IMR-90 (cell line): ENCODE data around the gene B4GALT1. TPM values are rescaled to one million over a fixed set of nuclear protein-coding genes. Genes with fewer than 3 reads are reported as not detected.

Experiments used
- ATAC-seq: fragments of 200-7000 bp; cut with Tn5 transposase; 2 replicates; pipeline ENCODE4 v1.9.1; 2020; ENCODE audit warnings: low read depth, mild to moderate bottlenecking, moderate library complexity
- BruUV-seq: library from RNA; stranded (reverse); fragments of 400-500 nt; replicated peaks from 2 replicates; lab custom pipeline; 2021; lab: Mats Ljungman, UMichigan
- CTCF ChIA-PET: fragments of 300-600 bp; formaldehyde crosslinking; extraction: SDS; loops from one replicate; lab custom pipeline; 2021; ENCODE audit warnings: antibody characterized with exemption; lab: Yijun Ruan, JAX
- POLR2A ChIA-PET: fragments of 300-600 bp; sonication (Branson Sonifier 250); formaldehyde crosslinking; loops from one replicate; lab custom pipeline; 2022; ENCODE audit warnings: antibody characterized with exemption; ENCODE audit not compliant: unreplicated experiment; lab: Charles Lee
- DNase-seq: peaks from one replicate; pipeline ENCODE4 v3.0.0; 2013
- H2AFZ ChIP-seq: replicated peaks from 2 replicates; pipeline ENCODE3; 2013; ENCODE audit warnings: low read length, mild to moderate bottlenecking; ENCODE audit not compliant: poor library complexity
- H2AK5ac ChIP-seq: 2 replicates; pipeline ENCODE4 v1.6.1; 2013; ENCODE audit warnings: low read depth, low read length, inconsistent platforms
- H2AK9ac ChIP-seq: replicated peaks from 2 replicates; pipeline ENCODE3; 2013; ENCODE audit warnings: mild to moderate bottlenecking, low read depth, low read length, moderate library complexity; ENCODE audit not compliant: poor library complexity
- H2BK120ac ChIP-seq: 2 replicates; pipeline ENCODE4 v1.6.1; 2013; ENCODE audit warnings: low read depth, low read length, inconsistent platforms
- H2BK15ac ChIP-seq: 3 replicates; pipeline ENCODE4 v1.6.1; 2013; ENCODE audit warnings: low read depth, low read length, inconsistent platforms
- H2BK20ac ChIP-seq: 2 replicates; pipeline ENCODE4 v1.6.1; 2013; ENCODE audit warnings: low read depth, mild to moderate bottlenecking, inconsistent platforms, low read length, moderate library complexity
- H2BK5ac ChIP-seq: 2 replicates; pipeline ENCODE4 v1.6.1; 2013; ENCODE audit warnings: mild to moderate bottlenecking, low read depth, low read length, inconsistent platforms; ENCODE audit not compliant: poor library complexity, severe bottlenecking
- H3K14ac ChIP-seq: replicated peaks from 2 replicates; pipeline ENCODE4 v1.6.1; 2013; ENCODE audit warnings: low read depth, low read length, inconsistent platforms
- H3K18ac ChIP-seq: 2 replicates; pipeline ENCODE4 v1.6.1; 2013; ENCODE audit warnings: low read depth, low read length, control low read depth
- H3K23ac ChIP-seq: 2 replicates; pipeline ENCODE4 v1.6.1; 2013; ENCODE audit warnings: low read depth, low read length, inconsistent platforms
- H3K27ac ChIP-seq: 2 replicates; pipeline ENCODE4 v1.5.1; 2013; ENCODE audit warnings: mild to moderate bottlenecking, control low read depth, low read length; ENCODE audit not compliant: insufficient read depth
- H3K27me3 ChIP-seq: 2 replicates; pipeline ENCODE4 v1.6.1; 2013; ENCODE audit warnings: low read length; ENCODE audit not compliant: control insufficient read depth, insufficient read depth
- H3K36me3 ChIP-seq: 2 replicates; pipeline ENCODE4 v1.6.1; 2013; ENCODE audit warnings: low read length, mixed read lengths; ENCODE audit not compliant: control insufficient read depth, insufficient read depth
- H3K4ac ChIP-seq: 2 replicates; pipeline ENCODE4 v1.6.1; 2013; ENCODE audit warnings: low read depth, low read length, inconsistent platforms
- H3K4me1 ChIP-seq: 2 replicates; pipeline ENCODE4 v1.6.1; 2013; ENCODE audit warnings: low read length, mixed read lengths; ENCODE audit not compliant: control insufficient read depth, insufficient read depth
- H3K4me2 ChIP-seq: 2 replicates; pipeline ENCODE4 v1.6.1; 2013; ENCODE audit warnings: low read depth, mild to moderate bottlenecking, control low read depth, low read length, moderate library complexity
- H3K4me3 ChIP-seq: 2 replicates; pipeline ENCODE4 v1.5.1; 2013; ENCODE audit warnings: low read depth, mild to moderate bottlenecking, control low read depth, low read length, moderate library complexity; ENCODE audit not compliant: insufficient read depth
- H3K56ac ChIP-seq: 2 replicates; pipeline ENCODE4 v1.6.1; 2013; ENCODE audit warnings: low read length, inconsistent platforms; ENCODE audit not compliant: insufficient read depth; ENCODE audit errors: extremely low read depth
- H3K79me1 ChIP-seq, 2 experiments: 2 replicates each; pipeline ENCODE4 v1.6.1; 2013; ENCODE audit warnings: low read length in 2 of 2, inconsistent platforms in 1 of 2, low read depth in 1 of 2
- H3K9ac ChIP-seq: 2 replicates; pipeline ENCODE4 v1.6.1; 2013; ENCODE audit warnings: low read depth, low read length, control low read depth
- H3K9me1 ChIP-seq: 2 replicates; pipeline ENCODE4 v1.6.1; 2013; ENCODE audit warnings: low read length, inconsistent platforms; ENCODE audit not compliant: insufficient read depth
- H3K9me3 ChIP-seq: 2 replicates; pipeline ENCODE4 v1.6.1; 2013; ENCODE audit warnings: low read length; ENCODE audit not compliant: control insufficient read depth, insufficient read depth
- H4K20me1 ChIP-seq: 2 replicates; pipeline ENCODE4 v1.6.1; 2013; ENCODE audit warnings: low read length, inconsistent platforms; ENCODE audit not compliant: insufficient read depth
- H4K5ac ChIP-seq: 2 replicates; pipeline ENCODE4 v1.6.1; 2013; ENCODE audit warnings: mild to moderate bottlenecking, low read depth, low read length, control low read depth
- H4K8ac ChIP-seq, 2 experiments: 2 replicates each; pipeline ENCODE4 v1.6.1; 2013; ENCODE audit warnings: low read depth in 2 of 2, low read length in 2 of 2, control low read depth in 1 of 2, inconsistent platforms in 1 of 2
- H4K91ac ChIP-seq: 2 replicates; pipeline ENCODE4 v1.6.1; 2013; ENCODE audit warnings: low read depth, low read length, inconsistent platforms; ENCODE audit not compliant: insufficient read depth
- CEBPB ChIP-seq: IDR thresholded peaks from 2 replicates; pipeline ENCODE4 v1.6.1; 2012; ENCODE audit warnings: low read depth, low read length, improper control_type of control experiment
- CHD1 ChIP-seq: IDR thresholded peaks from 2 replicates; pipeline ENCODE4 v1.6.1; 2012; ENCODE audit warnings: low read depth, low read length, improper control_type of control experiment
- MAFK ChIP-seq: IDR thresholded peaks from 2 replicates; pipeline ENCODE4 v1.6.1; 2012; ENCODE audit warnings: low read depth, low read length, improper control_type of control experiment
- NFE2L2 ChIP-seq: fragments of 150-350 bp; IDR thresholded peaks from 2 replicates; pipeline ENCODE4 v1.6.1; 2016; ENCODE audit warnings: low read depth, mild to moderate bottlenecking, low read length
- POLR2A ChIP-seq: IDR thresholded peaks from 2 replicates; pipeline ENCODE4 v1.6.1; 2012; ENCODE audit warnings: mild to moderate bottlenecking, low read depth, low read length
- RFX5 ChIP-seq: IDR thresholded peaks from 2 replicates; pipeline ENCODE4 v1.8.0; 2012; ENCODE audit warnings: low read depth, mild to moderate bottlenecking, low read length, moderate library complexity
- SMC3 ChIP-seq: fragments of 150-350 bp; IDR thresholded peaks from 2 replicates; pipeline ENCODE4 v1.6.1; 2016; ENCODE audit warnings: low read depth, mild to moderate bottlenecking, antibody characterized with exemption, low read length, moderate library complexity
- USF2 ChIP-seq: fragments of 150-350 bp; IDR thresholded peaks from 2 replicates; pipeline ENCODE4 v1.6.1; 2017; ENCODE audit warnings: mild to moderate bottlenecking, antibody characterized with exemption, low read length, low read depth
- WGBS, 2 experiments: methylation state at CpG; one replicate each; pipeline versions ENCODE4 v1.1.5 to v1.1.7; 2013; ENCODE audit warnings: missing lambda C conversion rate in 2 of 2; ENCODE audit not compliant: insufficient read length in 1 of 2; ENCODE audit errors: extremely low coverage in 2 of 2; 5-methylcytosine and 5-hydroxymethylcytosine counted together
- dilution Hi-C: fragments of 300-500 bp; cut with HindIII; formaldehyde crosslinking; loops from one replicate; pipeline ENCODE4 v1.14.3; 2018; ENCODE audit warnings: low sequenced_read_pairs; ENCODE audit not compliant: unreplicated experiment
- in situ Hi-C: fragments of 300-500 bp; cut with MboI; formaldehyde crosslinking; loops from 3 replicates; pipeline ENCODE4 v1.14.3; 2019; ENCODE audit warnings: low sequenced_read_pairs, inconsistent platforms, mixed read lengths
- intact Hi-C: fragments of 100-400 bp; cut with micrococcal nuclease; formaldehyde crosslinking; loops from 2 replicates; pipeline ENCODE4 v1.10.0; 2022
- polyA plus RNA-seq, 3 experiments: library from polyadenylated mRNA; depleted of rRNA; stranded (reverse); fragments of >200 nt; gene quantifications; 2 replicates each; pipeline ENCODE4 v1.2.3, GENCODE V29; 2012; ENCODE audit warnings: low replicate concordance in 1 of 3
- total RNA-seq: library from RNA; depleted of rRNA; stranded (reverse); fragments of >200 nt; gene quantifications from 2 replicates; pipeline ENCODE4 v1.2.3, GENCODE V29; 2012
- TF ChIP-seq, protein P1 (sequence below): fragments of 150-350 bp; IDR thresholded peaks from 2 replicates; pipeline ENCODE4 v1.6.1; 2016; ENCODE audit warnings: low read depth, mild to moderate bottlenecking, low read length, moderate library complexity, borderline replicate concordance
- TF ChIP-seq, protein P2 (sequence below): conservative IDR thresholded peaks from 2 replicates; pipeline ENCODE4 v1.5.1; 2012; ENCODE audit warnings: mild to moderate bottlenecking, low read depth, low read length, improper control_type of control experiment

The B4GALT1 gene
- total and polyA plus RNA-seq, 2 of the 4 experiments (the other 2 are of a cell fraction): 8.8 to 37.8 TPM

GRCh38 chr9:33147416-33148169, 19.5 kb downstream of the B4GALT1 start:
- Histone ChIP-seq H3K27me3 (no peaks in the 10 kb centered on the region), H3K4ac (no peak overlapping the region), H3K79me1 (peaks cover 23 to 79% of the 10 kb centered on the region in 2 experiments), H3K4me2 (no peak overlapping the region), H3K4me1 (peaks cover 11% of the 10 kb centered on the region), H3K23ac (no peak overlapping the region), H3K4me3 (no peak overlapping the region), H2AK9ac (no peak overlapping the region), H3K9me3 (no peaks in the 10 kb centered on the region), H3K56ac (no peak overlapping the region), H4K5ac (no peak overlapping the region), H3K27ac (no peak overlapping the region), H3K9me1 (peaks cover 24% of the 10 kb centered on the region), H2AK5ac (no peak overlapping the region), H3K36me3 (no peaks in the 10 kb centered on the region), H2BK120ac (no peak overlapping the region), H2BK5ac (no peak overlapping the region), H2BK15ac (no peak overlapping the region), H4K8ac (no peak overlapping the region), H3K14ac (no peak overlapping the region), H4K20me1 (peaks cover 47% of the 10 kb centered on the region), H3K9ac (no peak overlapping the region), H4K91ac (no peak overlapping the region), H2BK20ac (no peak overlapping the region), H3K18ac (no peak overlapping the region), H2AFZ (no peak overlapping the region)
- BruUV-seq: no TSS peak
- DNase-seq: no peak
- 61% methylated on average over 3 of the region's 7 CpGs; no CpG with 5 or more reads in 1 of the 2 experiments for WGBS, 2 experiments
- in situ Hi-C loops: no loop called here
- intact Hi-C loops: no loop called here
- ChIA-PET POLR2A (no interaction called here), CTCF (no interaction called here)
- no peak for ATAC-seq
- TF ChIP-seq SMC3: no peak
- no peak for TF ChIP-seq RFX5
- no peak for TF ChIP-seq POLR2A
- TF ChIP-seq, protein P1, sequence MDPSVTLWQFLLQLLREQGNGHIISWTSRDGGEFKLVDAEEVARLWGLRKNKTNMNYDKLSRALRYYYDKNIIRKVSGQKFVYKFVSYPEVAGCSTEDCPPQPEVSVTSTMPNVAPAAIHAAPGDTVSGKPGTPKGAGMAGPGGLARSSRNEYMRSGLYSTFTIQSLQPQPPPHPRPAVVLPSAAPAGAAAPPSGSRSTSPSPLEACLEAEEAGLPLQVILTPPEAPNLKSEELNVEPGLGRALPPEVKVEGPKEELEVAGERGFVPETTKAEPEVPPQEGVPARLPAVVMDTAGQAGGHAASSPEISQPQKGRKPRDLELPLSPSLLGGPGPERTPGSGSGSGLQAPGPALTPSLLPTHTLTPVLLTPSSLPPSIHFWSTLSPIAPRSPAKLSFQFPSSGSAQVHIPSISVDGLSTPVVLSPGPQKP: no peak
- no peak for TF ChIP-seq CEBPB
- no peak for TF ChIP-seq USF2
- TF ChIP-seq MAFK: no peak
- TF ChIP-seq NFE2L2: no peak
- TF ChIP-seq, protein P2, sequence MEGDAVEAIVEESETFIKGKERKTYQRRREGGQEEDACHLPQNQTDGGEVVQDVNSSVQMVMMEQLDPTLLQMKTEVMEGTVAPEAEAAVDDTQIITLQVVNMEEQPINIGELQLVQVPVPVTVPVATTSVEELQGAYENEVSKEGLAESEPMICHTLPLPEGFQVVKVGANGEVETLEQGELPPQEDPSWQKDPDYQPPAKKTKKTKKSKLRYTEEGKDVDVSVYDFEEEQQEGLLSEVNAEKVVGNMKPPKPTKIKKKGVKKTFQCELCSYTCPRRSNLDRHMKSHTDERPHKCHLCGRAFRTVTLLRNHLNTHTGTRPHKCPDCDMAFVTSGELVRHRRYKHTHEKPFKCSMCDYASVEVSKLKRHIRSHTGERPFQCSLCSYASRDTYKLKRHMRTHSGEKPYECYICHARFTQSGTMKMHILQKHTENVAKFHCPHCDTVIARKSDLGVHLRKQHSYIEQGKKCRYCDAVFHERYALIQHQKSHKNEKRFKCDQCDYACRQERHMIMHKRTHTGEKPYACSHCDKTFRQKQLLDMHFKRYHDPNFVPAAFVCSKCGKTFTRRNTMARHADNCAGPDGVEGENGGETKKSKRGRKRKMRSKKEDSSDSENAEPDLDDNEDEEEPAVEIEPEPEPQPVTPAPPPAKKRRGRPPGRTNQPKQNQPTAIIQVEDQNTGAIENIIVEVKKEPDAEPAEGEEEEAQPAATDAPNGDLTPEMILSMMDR: no peak
- no peak for TF ChIP-seq CHD1
- dilution Hi-C loops: no loop called here
